HG02623 (cell line): Measurements from ENCODE around the gene SEMA4A.

Source experiments
- ATAC-seq: cut with Tn5 transposase; IDR thresholded peaks from one replicate; pipeline ENCODE4 v1.9.1; 2021; ENCODE audit warnings: moderate library complexity; ENCODE audit not compliant: unreplicated experiment

The SEMA4A gene

DNA sequence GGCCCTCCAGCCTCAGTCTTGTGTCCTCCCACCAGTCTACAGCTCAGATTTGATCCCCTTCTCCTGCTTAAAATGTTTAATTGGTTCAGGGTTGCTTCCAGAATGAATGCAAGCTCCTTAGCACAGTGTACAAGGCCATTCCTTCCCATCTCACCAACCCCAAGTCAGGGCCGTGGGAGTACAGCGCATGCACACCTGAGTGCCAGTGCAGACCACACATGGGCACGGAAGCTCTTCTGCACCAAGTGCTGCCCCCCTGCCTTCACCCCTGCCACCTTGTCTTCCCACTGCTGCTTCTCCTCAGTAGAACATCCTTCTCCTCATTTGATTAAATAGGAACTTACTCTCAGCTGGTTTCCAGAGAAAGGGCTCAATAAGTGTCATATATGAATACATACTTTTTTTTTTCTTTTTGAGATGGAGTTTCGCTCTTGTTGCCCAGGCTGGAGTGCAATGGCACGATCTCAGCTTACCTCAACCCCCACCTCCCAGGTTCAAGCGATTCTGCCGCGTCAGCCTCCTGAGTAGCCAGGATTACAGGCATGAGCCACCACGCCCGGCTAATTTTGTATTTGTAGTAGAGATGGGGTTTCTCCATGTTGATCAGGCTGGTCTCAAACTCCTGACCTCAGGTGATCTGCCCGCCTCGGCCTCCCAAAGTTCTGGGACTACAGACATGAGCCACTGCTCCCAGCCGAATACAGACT, 68.8 kb downstream of the SEMA4A start:
- ATAC-seq = no peak

GRCh38 chr1:156225677-156226014, 72.3 kb downstream of the SEMA4A start:
- no peak for ATAC-seq

GRCh38 chr1:156226116-156226538, 72.7 kb downstream of the SEMA4A start:
- peak; percentile 76 for ATAC-seq

GRCh38 chr1:156226782-156227181, 73.4 kb downstream of the SEMA4A start:
- no peak for ATAC-seq
